NCI-H2107 (cell line): ENCODE results near the gene LUC7L2.
"Not testable (repeated sequence)": the region's sequence is repeated elsewhere in the genome, so short reads cannot be mapped to it uniquely, and the experiment has no call there.

ENCODE experiments used
- DNase-seq: peaks from one replicate; lab custom pipeline; 2025; lab: John Stamatoyannopoulos, UW

The LUC7L2 gene

DNA sequence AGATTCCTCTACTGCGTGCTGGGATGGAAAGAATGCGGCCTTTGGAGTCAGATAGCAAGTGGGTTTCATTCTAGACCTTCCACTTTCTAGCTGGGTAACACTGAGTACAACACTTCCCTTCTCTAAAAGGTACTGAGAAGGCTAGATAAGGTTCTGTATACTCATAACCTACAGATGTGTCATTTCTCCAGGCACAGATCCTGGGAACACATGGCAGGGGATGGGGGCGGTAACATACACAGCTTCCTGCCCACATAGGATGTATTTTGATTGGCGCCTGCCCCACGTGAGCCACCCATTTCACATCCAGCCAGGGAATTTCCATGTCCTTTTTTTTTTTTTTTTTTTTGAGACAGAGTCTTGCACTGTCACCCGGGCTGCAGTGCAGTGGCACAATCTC, 91.9 kb downstream of the LUC7L2 start:
- no peak for DNase-seq

- no peak for DNase-seq
Measured at GRCh38 chr7:139452958-139453672, 93.4 kb downstream of the LUC7L2 start.

GRCh38 chr7:139453673-139454321, 94.1 kb downstream of the LUC7L2 start:
- no peak for DNase-seq

DNA sequence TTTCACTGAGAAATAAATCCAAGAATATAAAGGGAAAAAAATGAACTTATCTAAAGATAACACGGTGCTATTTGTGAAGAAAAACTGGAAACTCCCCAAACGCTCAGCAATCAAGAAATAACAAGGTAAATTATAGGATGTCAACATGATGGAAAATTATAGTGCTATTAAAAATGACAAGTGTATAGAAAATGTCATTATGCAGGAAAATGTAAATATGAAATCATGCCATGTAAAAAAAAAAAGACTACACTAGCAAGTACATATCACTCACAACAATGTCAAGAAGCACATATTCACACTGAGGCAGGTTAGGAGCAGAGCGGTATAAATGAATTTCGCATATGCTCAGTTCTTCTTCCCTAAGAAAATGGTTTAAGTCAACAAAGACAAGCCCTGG, 96.1 kb downstream of the LUC7L2 start:
- no peak for DNase-seq

DNA sequence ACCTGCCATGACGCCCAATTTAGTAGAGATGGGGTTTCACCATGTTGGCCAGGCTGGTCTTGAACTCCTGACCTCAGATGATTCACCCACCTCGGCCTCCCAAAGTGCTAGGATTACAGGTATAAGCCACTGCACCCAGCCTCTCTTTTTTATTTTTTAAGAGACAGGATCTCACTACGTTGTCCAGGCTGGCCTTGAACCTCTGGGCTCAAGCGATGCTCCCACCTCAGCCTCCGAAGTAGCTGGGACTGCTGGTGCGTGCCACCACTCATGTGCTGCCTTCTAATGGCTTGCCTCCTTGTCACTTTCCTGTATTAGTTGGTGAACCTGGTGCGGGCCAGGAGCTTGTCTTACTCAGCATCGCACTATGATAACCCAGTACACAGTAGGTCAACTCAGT, 96.8 kb downstream of the LUC7L2 start:
- DNase-seq = no peak

GRCh38 chr7:139457153-139457946, 97.7 kb downstream of the LUC7L2 start:
- no peak for DNase-seq

DNA sequence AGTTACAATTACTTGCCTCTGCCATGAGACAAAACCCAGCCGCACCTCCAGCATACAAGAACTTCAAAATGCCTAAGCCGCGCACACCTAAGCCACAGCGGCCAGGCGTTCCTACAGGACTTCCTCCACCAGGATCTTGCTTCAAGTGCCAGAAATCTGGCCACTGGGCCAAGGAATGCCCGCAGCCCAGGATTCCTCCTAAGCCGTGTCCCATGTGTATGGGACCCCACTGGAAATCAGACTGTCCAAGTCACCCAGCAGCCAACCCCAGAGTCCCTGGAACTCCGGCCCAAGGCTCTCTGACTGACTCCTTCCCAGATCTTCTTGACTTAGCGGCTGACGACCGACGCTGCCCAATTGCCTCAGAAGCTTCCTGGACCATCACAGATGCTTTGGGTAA, 103.7 kb downstream of the LUC7L2 start:
- DNase-seq = not testable (repeated sequence)

DNA sequence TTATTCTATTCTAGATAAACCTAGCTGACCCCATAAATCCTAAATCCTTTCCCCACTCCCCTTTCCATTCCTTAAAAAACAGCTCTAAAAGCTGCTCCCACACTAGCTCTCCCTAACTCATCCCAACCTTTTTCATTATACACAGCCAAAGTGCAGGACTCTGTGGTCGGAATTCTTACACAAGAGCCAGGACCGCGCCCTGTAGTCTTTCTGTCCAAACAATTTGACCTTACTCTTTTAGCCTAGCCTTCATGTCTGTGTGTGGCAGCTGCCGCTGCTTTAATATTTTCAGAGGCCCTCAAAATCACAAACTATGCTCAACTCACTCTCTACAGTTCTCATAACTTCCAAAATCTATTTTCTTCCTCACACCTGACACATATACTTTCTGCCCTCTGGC, 104.8 kb downstream of the LUC7L2 start:
- not testable (repeated sequence) for DNase-seq

DNA sequence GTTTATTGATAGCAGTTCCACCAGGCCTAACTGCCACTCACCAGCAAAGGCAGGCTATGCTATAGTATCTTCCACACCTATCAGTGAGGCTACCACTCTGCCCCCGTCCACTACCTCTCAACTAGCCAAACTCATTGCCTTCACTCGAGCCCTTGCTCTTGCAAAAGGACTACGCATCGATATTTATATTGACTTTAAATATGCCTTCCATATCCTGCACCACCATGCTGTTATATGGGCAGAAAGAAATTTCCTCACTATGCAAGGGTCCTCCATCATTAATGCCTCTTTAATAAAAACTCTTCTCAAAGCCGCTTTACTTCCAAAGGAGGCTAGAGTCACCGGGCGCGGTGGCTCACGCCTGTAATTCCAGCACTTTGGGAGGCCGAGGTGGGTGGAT, 105.4 kb downstream of the LUC7L2 start:
- DNase-seq = not testable (repeated sequence)

GRCh38 chr7:139467729-139468128, 108.0 kb downstream of the LUC7L2 start:
- not testable (repeated sequence) for DNase-seq

DNA sequence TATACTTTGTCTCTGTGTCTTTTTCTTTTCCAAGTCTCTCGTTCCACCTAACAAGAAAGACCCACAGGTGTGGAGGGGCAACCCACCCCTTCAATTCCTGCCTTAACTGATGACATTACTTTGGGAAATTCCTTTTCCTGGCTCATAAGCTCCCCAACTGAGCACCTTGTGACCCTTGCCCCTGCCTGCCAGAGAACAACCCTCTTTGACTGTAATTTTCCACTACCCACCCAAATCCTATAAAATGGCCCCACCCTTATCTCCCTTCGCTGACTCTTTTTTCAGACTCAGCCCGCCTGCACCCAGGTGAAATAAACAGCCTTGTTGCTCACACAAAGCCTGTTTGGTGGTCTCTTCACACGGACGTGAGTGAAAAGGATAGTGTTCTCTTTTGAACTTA, 108.6 kb downstream of the LUC7L2 start:
- not testable (repeated sequence) for DNase-seq

DNA sequence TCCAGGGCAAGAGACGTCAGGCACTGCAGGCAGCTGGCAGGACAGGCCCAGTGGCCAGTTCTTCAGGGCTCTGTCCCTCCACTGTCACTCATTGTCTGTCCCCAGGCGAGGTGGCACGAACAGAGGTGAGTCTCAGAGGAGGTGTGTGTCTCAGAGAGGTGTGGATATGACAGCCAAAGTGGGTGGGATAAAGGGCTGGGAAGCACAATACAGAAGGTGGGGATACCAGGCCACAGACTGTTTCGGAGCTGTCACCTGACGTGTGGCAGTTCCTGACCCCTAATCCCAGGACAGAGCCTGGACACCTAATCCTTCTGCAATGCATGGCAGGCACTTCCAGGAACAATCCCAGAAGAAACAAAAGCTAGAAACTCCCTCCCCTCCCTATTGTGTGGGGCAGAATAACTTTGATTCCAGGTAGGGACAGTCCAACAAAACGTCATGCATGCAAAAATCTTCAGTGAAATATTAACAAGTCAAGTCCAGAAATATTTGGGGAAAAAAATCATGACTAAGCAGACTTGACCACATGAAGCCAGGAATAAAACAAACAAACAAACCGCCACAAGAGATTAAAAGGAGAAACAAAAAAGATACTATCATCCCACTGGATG, 112.2 kb downstream of the LUC7L2 start:
- no peak for DNase-seq
